Prostate gland (tissue), 2 donors: Measurements from ENCODE around the gene SYNGR4.

Experiments used
- POLR2A ChIP-seq: fragments of 450-650 bp; IDR thresholded peaks from one replicate; pipeline ENCODE4 v1.6.1; 2016; ENCODE audit warnings: antibody characterized with exemption, mild to moderate bottlenecking
- POLR2AphosphoS5 ChIP-seq: sonication (generic); formaldehyde crosslinking; IDR thresholded peaks from one replicate; pipeline ENCODE4 v1.6.1; 2017; ENCODE audit warnings: antibody characterized with exemption
- TF ChIP-seq, protein P1 (sequence below), 4 experiments: fragments of 200-600 bp in 2 of 4; fragments of 450-650 bp in 2 of 4; sonication (generic) in 2 of 4; IDR thresholded peaks; 1 replicate in 3 of 4; 2 replicates in 1 of 4; pipeline ENCODE4 v1.5.1; 2016 to 2019; ENCODE audit warnings: antibody characterized with exemption in 4 of 4, mild to moderate bottlenecking in 2 of 4, moderate library complexity in 2 of 4

DNA sequence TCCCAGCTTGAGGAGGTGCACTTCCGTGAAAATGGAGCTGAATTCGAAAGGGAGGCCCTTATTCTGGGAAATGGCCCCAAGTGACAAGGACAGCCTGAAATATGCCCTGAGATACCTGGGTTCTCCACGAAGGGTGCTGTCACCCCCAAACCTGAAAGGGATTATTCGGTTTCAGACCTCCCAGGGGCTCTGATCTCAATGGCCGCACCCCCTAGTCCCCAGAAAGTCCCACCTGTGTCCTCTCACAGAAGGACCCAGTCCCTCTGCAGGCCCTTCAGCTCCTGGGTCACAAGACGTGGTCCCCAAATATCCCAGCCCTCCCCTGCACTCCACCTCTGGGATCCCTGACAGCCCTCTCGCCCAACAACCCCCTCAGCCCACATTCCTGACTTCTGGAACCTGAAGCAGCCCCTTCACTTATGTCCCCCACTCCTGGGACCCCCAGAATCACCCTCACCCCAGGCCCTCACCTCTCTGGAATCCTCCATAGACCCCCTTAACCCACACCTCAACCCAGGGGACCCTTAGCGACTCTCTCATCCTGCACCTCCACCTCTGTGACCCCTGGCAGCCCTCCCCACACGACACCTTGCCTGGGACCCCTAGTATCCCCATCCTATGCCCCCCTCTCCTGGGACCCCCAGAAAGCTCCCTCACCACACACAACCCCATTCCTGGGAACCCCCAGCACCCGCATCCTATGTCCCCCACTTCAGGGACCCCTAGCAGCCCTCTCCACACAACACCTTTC is 606 bp downstream of the SYNGR4 start:
- TF ChIP-seq, protein P1, sequence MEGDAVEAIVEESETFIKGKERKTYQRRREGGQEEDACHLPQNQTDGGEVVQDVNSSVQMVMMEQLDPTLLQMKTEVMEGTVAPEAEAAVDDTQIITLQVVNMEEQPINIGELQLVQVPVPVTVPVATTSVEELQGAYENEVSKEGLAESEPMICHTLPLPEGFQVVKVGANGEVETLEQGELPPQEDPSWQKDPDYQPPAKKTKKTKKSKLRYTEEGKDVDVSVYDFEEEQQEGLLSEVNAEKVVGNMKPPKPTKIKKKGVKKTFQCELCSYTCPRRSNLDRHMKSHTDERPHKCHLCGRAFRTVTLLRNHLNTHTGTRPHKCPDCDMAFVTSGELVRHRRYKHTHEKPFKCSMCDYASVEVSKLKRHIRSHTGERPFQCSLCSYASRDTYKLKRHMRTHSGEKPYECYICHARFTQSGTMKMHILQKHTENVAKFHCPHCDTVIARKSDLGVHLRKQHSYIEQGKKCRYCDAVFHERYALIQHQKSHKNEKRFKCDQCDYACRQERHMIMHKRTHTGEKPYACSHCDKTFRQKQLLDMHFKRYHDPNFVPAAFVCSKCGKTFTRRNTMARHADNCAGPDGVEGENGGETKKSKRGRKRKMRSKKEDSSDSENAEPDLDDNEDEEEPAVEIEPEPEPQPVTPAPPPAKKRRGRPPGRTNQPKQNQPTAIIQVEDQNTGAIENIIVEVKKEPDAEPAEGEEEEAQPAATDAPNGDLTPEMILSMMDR (IDR thresholded peaks at IDR 0.05) = no peak
- no peak for TF ChIP-seq POLR2A
- no peak for TF ChIP-seq POLR2AphosphoS5
